GM12801 (cell line): ENCODE measurements around the gene UBXN2A.

Experiments used
- TF ChIP-seq, protein P1 (sequence below): IDR thresholded peaks from one replicate; pipeline ENCODE4 v1.5.1; 2011; ENCODE audit warnings: control low read depth; ENCODE audit not compliant: insufficient read length; ENCODE audit errors: extremely low read depth

Gene UBXN2A

DNA sequence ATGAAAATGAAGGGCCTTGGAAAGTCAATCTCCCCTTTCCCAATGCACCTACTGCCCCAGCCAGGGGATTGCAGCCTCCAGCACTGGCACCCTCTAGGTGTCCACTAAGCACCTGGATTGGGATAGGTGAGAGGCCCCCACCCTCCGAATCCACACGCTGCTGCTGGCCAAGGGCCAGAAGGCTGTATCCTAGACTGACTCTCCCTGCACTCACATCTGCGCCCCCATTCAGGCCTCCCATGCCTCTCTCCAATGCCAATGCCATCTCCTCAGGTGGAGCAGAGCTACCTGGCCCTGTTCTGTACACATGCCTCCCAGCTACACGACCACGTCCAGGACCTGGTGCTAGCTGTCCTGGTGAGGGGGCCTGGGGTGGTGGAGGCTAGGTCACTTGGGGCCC is 79.5 kb downstream of the UBXN2A start:
- TF ChIP-seq, protein P1, sequence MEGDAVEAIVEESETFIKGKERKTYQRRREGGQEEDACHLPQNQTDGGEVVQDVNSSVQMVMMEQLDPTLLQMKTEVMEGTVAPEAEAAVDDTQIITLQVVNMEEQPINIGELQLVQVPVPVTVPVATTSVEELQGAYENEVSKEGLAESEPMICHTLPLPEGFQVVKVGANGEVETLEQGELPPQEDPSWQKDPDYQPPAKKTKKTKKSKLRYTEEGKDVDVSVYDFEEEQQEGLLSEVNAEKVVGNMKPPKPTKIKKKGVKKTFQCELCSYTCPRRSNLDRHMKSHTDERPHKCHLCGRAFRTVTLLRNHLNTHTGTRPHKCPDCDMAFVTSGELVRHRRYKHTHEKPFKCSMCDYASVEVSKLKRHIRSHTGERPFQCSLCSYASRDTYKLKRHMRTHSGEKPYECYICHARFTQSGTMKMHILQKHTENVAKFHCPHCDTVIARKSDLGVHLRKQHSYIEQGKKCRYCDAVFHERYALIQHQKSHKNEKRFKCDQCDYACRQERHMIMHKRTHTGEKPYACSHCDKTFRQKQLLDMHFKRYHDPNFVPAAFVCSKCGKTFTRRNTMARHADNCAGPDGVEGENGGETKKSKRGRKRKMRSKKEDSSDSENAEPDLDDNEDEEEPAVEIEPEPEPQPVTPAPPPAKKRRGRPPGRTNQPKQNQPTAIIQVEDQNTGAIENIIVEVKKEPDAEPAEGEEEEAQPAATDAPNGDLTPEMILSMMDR = no peak

- TF ChIP-seq, protein P1 = no peak
These were observed 80.0 kb downstream of the UBXN2A start for GRCh38 chr2:24020244-24020643.

GRCh38 chr2:24021122-24021998 is 81.1 kb downstream of the UBXN2A start:
- TF ChIP-seq, protein P1 = no peak

- TF ChIP-seq, protein P1 = no peak
These were observed 82.2 kb downstream of the UBXN2A start for GRCh38 chr2:24022324-24022974.

GRCh38 chr2:24022975-24023575 is 82.8 kb downstream of the UBXN2A start:
- TF ChIP-seq, protein P1 = no peak

GRCh38 chr2:24024018-24024417 is 83.8 kb downstream of the UBXN2A start:
- TF ChIP-seq, protein P1 = no peak

GRCh38 chr2:24024996-24025663 is 84.9 kb downstream of the UBXN2A start:
- TF ChIP-seq, protein P1 = no peak
